ENCODE measurements around the gene CLRN3.

The CLRN3 gene

GRCh38 chr10:127888521-127889312 lies 4.0 kb downstream of the CLRN3 start:
- Histone ChIP-seq H3K9me3 (ENCODE audit: insufficient read depth, low read depth, low read length) (no peaks in the 10 kb centered on the region), H3K36me3 (ENCODE audit: insufficient read depth, low read depth, low read length) (no peaks in the 10 kb centered on the region), H3K27ac (ENCODE audit: low read length) (no peak overlapping the region), H3K4me1 (ENCODE audit: insufficient read depth, low read length) (no peaks in the 10 kb centered on the region), H3K27me3 (ENCODE audit: insufficient read depth, low read length) (no peaks in the 10 kb centered on the region), H3K4me3 (ENCODE audit: low read length) (no peak overlapping the region), H3K9ac (ENCODE audit: low read depth, low read length) (no peak overlapping the region)

- no peaks in the 10 kb centered on the region for H3K4me1 ChIP-seq (ENCODE audit: insufficient read depth, low read length)
- no peak overlapping the region for H3K9ac ChIP-seq (ENCODE audit: low read depth, low read length)
- no peak overlapping the region for H3K27ac ChIP-seq (ENCODE audit: low read length)
- H3K9me3 ChIP-seq (ENCODE audit: insufficient read depth, low read depth, low read length): no peaks in the 10 kb centered on the region
- no peak overlapping the region for H3K4me3 ChIP-seq (ENCODE audit: low read length)
- no peaks in the 10 kb centered on the region for H3K27me3 ChIP-seq (ENCODE audit: insufficient read depth, low read length)
- no peaks in the 10 kb centered on the region for H3K36me3 ChIP-seq (ENCODE audit: insufficient read depth, low read depth, low read length)
Observed at GRCh38 chr10:127887541-127888415, 5.0 kb downstream of the CLRN3 start.

- no peak overlapping the region for H3K27ac ChIP-seq (ENCODE audit: low read length)
- no peak overlapping the region for H3K9ac ChIP-seq (ENCODE audit: low read depth, low read length)
- H3K36me3 ChIP-seq (ENCODE audit: insufficient read depth, low read depth, low read length): no peaks in the 10 kb centered on the region
- no peak overlapping the region for H3K4me3 ChIP-seq (ENCODE audit: low read length)
- H3K27me3 ChIP-seq (ENCODE audit: insufficient read depth, low read length): no peaks in the 10 kb centered on the region
- no peaks in the 10 kb centered on the region for H3K4me1 ChIP-seq (ENCODE audit: insufficient read depth, low read length)
- no peaks in the 10 kb centered on the region for H3K9me3 ChIP-seq (ENCODE audit: insufficient read depth, low read depth, low read length)
Observed at GRCh38 chr10:127886371-127887051, 6.2 kb downstream of the CLRN3 start.

- Histone ChIP-seq H3K9ac (ENCODE audit: low read depth, low read length) (no peak overlapping the region), H3K27ac (ENCODE audit: low read length) (no peak overlapping the region), H3K27me3 (ENCODE audit: insufficient read depth, low read length) (no peaks in the 10 kb centered on the region), H3K4me1 (ENCODE audit: insufficient read depth, low read length) (no peaks in the 10 kb centered on the region), H3K36me3 (ENCODE audit: insufficient read depth, low read depth, low read length) (no peaks in the 10 kb centered on the region), H3K9me3 (ENCODE audit: insufficient read depth, low read depth, low read length) (no peaks in the 10 kb centered on the region), H3K4me3 (ENCODE audit: low read length) (no peak overlapping the region)
Observed at GRCh38 chr10:127884501-127884900, 8.2 kb downstream of the CLRN3 start.

GRCh38 chr10:127883516-127883915 lies 9.2 kb downstream of the CLRN3 start:
- Histone ChIP-seq H3K9me3 (ENCODE audit: insufficient read depth, low read depth, low read length) (no peaks in the 10 kb centered on the region), H3K36me3 (ENCODE audit: insufficient read depth, low read depth, low read length) (no peaks in the 10 kb centered on the region), H3K27ac (ENCODE audit: low read length) (no peak overlapping the region), H3K4me3 (ENCODE audit: low read length) (no peak overlapping the region), H3K4me1 (ENCODE audit: insufficient read depth, low read length) (no peaks in the 10 kb centered on the region), H3K9ac (ENCODE audit: low read depth, low read length) (no peak overlapping the region), H3K27me3 (ENCODE audit: insufficient read depth, low read length) (no peaks in the 10 kb centered on the region)

- H3K27me3 ChIP-seq (ENCODE audit: insufficient read depth, low read length): no peaks in the 10 kb centered on the region
- no peaks in the 10 kb centered on the region for H3K4me1 ChIP-seq (ENCODE audit: insufficient read depth, low read length)
- no peaks in the 10 kb centered on the region for H3K9me3 ChIP-seq (ENCODE audit: insufficient read depth, low read depth, low read length)
- no peak overlapping the region for H3K27ac ChIP-seq (ENCODE audit: low read length)
- H3K9ac ChIP-seq (ENCODE audit: low read depth, low read length): no peak overlapping the region
- no peaks in the 10 kb centered on the region for H3K36me3 ChIP-seq (ENCODE audit: insufficient read depth, low read depth, low read length)
- H3K4me3 ChIP-seq (ENCODE audit: low read length): no peak overlapping the region
Observed at GRCh38 chr10:127882801-127883459, 9.8 kb downstream of the CLRN3 start.

- H3K27ac ChIP-seq (ENCODE audit: low read length): no peak overlapping the region
- no peaks in the 10 kb centered on the region for H3K27me3 ChIP-seq (ENCODE audit: insufficient read depth, low read length)
- no peaks in the 10 kb centered on the region for H3K36me3 ChIP-seq (ENCODE audit: insufficient read depth, low read depth, low read length)
- no peaks in the 10 kb centered on the region for H3K9me3 ChIP-seq (ENCODE audit: insufficient read depth, low read depth, low read length)
- no peak overlapping the region for H3K4me3 ChIP-seq (ENCODE audit: low read length)
- H3K4me1 ChIP-seq (ENCODE audit: insufficient read depth, low read length): no peaks in the 10 kb centered on the region
- H3K9ac ChIP-seq (ENCODE audit: low read depth, low read length): no peak overlapping the region
Observed at GRCh38 chr10:127882391-127882790, 10.3 kb downstream of the CLRN3 start.

- Histone ChIP-seq H3K9ac (ENCODE audit: low read depth, low read length) (no peak overlapping the region), H3K4me3 (ENCODE audit: low read length) (no peak overlapping the region), H3K36me3 (ENCODE audit: insufficient read depth, low read depth, low read length) (no peaks in the 10 kb centered on the region), H3K27me3 (ENCODE audit: insufficient read depth, low read length) (no peaks in the 10 kb centered on the region), H3K27ac (ENCODE audit: low read length) (no peak overlapping the region), H3K9me3 (ENCODE audit: insufficient read depth, low read depth, low read length) (no peaks in the 10 kb centered on the region), H3K4me1 (ENCODE audit: insufficient read depth, low read length) (no peaks in the 10 kb centered on the region)
Observed at GRCh38 chr10:127881262-127881661, 11.5 kb downstream of the CLRN3 start.

- H3K27me3 ChIP-seq (ENCODE audit: insufficient read depth, low read length): no peaks in the 10 kb centered on the region
- no peaks in the 10 kb centered on the region for H3K4me1 ChIP-seq (ENCODE audit: insufficient read depth, low read length)
- no peak overlapping the region for H3K4me3 ChIP-seq (ENCODE audit: low read length)
- no peaks in the 10 kb centered on the region for H3K36me3 ChIP-seq (ENCODE audit: insufficient read depth, low read depth, low read length)
- H3K9ac ChIP-seq (ENCODE audit: low read depth, low read length): no peak overlapping the region
- H3K27ac ChIP-seq (ENCODE audit: low read length): no peak overlapping the region
- H3K9me3 ChIP-seq (ENCODE audit: insufficient read depth, low read depth, low read length): no peaks in the 10 kb centered on the region
Observed at GRCh38 chr10:127880557-127880956, 12.2 kb downstream of the CLRN3 start.

GRCh38 chr10:127878475-127879055 lies 14.2 kb downstream of the CLRN3 start:
- Histone ChIP-seq H3K27ac (ENCODE audit: low read length) (no peak overlapping the region), H3K4me1 (ENCODE audit: insufficient read depth, low read length) (no peaks in the 10 kb centered on the region), H3K36me3 (ENCODE audit: insufficient read depth, low read depth, low read length) (no peaks in the 10 kb centered on the region), H3K4me3 (ENCODE audit: low read length) (no peak overlapping the region), H3K9me3 (ENCODE audit: insufficient read depth, low read depth, low read length) (no peaks in the 10 kb centered on the region), H3K27me3 (ENCODE audit: insufficient read depth, low read length) (no peaks in the 10 kb centered on the region), H3K9ac (ENCODE audit: low read depth, low read length) (no peak overlapping the region)

- no peaks in the 10 kb centered on the region for H3K36me3 ChIP-seq (ENCODE audit: insufficient read depth, low read depth, low read length)
- no peaks in the 10 kb centered on the region for H3K27me3 ChIP-seq (ENCODE audit: insufficient read depth, low read length)
- H3K4me1 ChIP-seq (ENCODE audit: insufficient read depth, low read length): no peaks in the 10 kb centered on the region
- no peak overlapping the region for H3K9ac ChIP-seq (ENCODE audit: low read depth, low read length)
- H3K9me3 ChIP-seq (ENCODE audit: insufficient read depth, low read depth, low read length): no peaks in the 10 kb centered on the region
- H3K27ac ChIP-seq (ENCODE audit: low read length): no peak overlapping the region
- no peak overlapping the region for H3K4me3 ChIP-seq (ENCODE audit: low read length)
Observed at GRCh38 chr10:127877699-127878098, 15.0 kb downstream of the CLRN3 start.
